ENCODE measurements around the gene SPA17. TPM values are rescaled to one million over a fixed set of nuclear protein-coding genes. Genes with fewer than 3 reads are reported as not detected.
A peak's percentile ranks its signal among the peaks of the same experiment; 100 is the strongest.

Gene SPA17
- total RNA-seq (5.3 and 9.3 TPM in 2 replicates), polyA plus RNA-seq (13.2 and 14.3 TPM in 2 replicates)

DNA sequence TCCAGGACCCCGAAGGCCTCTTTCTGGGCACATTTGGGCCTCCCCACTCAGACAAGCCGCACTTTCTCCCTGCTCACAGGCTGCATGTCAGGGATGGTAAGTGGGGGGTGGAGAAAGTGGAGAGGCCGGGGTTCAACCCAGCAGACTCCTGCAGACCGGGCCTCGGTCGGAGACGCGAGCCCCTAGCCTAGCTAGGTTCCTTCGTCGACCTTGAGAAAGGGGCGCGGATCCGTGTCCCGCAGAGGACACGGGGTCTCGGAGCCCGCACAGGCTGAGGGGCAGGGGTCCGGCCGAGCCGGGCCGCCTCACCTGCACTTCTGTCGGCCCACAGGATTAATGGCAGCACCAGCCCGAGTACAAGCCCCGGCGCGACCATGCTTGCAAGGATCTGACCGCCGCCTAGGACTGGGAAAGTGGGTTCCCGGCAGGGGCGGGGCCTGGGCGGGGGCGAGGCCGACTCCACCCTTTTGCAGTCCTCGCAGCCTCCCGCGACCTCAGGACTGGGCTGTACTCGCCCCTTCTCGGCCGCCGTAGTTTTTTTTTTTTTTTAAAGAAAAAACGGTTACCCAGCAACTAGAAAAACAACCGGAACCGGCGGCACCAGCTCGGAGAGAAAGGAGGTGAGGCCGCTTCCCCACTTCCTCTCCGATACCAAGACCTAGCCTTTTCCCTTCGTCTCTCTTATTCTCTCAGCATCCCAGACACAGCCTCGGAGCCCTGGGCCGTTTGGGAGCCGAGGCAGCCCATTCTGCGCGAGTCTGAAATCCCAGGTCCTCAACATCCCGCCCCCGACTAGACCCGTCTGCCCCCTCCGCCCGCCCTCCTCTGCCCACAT is at the start of gene SPA17, which contains the start of gene SIAE:
Gene SPA17 (plus strand): TSS at position 572 of the 835 bp plus-strand sequence. CDS start 1,361 bp downstream, outside the sequence.
Gene SIAE (minus strand): TSS at position 407 of the 835 bp plus-strand sequence. CDS start 31 bp downstream, at position 376.
- H3K9me3 ChIP-seq (ENCODE audit: low read depth) = no peaks in the 10 kb centered on the region
- DNase-seq (ENCODE audit: low read depth in 1 of 2, low spot score in 1 of 2) = peak; percentile 94 to 98
- H3K36me3 ChIP-seq = no peaks in the 10 kb centered on the region
- TF ChIP-seq, protein P1, sequence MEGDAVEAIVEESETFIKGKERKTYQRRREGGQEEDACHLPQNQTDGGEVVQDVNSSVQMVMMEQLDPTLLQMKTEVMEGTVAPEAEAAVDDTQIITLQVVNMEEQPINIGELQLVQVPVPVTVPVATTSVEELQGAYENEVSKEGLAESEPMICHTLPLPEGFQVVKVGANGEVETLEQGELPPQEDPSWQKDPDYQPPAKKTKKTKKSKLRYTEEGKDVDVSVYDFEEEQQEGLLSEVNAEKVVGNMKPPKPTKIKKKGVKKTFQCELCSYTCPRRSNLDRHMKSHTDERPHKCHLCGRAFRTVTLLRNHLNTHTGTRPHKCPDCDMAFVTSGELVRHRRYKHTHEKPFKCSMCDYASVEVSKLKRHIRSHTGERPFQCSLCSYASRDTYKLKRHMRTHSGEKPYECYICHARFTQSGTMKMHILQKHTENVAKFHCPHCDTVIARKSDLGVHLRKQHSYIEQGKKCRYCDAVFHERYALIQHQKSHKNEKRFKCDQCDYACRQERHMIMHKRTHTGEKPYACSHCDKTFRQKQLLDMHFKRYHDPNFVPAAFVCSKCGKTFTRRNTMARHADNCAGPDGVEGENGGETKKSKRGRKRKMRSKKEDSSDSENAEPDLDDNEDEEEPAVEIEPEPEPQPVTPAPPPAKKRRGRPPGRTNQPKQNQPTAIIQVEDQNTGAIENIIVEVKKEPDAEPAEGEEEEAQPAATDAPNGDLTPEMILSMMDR (IDR thresholded peaks at IDR 0.05; ENCODE audit: low read depth, low read length) = no peak
- H3K27me3 ChIP-seq = peaks cover 33% of the 10 kb centered on the region
- peaks cover 4% of the 10 kb centered on the region for H3K4me1 ChIP-seq (ENCODE audit: low read depth)
- peak within 1 kb of the TSS; percentile 70 for H3K4me3 ChIP-seq
- H3K27ac ChIP-seq = no peak within 1 kb of the TSS

DNA sequence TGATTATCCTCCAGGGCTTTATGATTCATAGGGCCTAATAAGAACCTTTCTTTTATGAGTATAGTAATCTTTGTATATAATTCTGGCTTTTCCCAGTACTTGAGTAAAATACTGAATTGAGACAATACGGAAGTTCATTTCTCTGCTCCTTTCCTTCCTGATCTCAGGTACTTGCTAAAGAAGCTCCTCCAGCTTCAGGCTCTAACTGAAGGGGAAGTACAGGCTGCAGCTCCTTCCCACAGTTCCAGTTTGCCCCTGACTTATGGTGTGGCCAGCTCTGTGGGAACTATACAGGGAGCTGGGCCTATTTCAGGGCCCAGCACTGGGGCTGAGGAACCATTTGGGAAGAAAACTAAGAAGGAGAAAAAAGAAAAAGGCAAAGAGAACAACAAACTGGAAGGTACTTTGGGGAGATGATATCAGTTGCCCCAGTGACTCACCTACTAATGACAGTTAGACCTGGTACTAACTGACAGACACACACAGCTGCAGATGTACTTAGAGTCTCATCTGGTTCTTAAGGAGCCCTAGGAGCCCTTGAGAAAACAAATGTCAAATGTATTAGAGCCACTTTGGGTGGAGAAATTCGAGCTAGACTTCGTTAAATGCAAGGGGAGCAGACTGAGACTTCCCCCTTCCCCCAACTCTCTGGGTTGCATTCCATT is 48.1 kb upstream of the SPA17 start:
- no peak for DNase-seq (ENCODE audit: low read depth in 1 of 2, low spot score in 1 of 2)
- H3K27ac ChIP-seq = no peak overlapping the region
- TF ChIP-seq, protein P1 (IDR thresholded peaks at IDR 0.05; ENCODE audit: low read depth, low read length) = no peak
- no peak overlapping the region for H3K4me3 ChIP-seq
- H3K36me3 ChIP-seq = peaks cover 46% of the 10 kb centered on the region
- H3K9me3 ChIP-seq (ENCODE audit: low read depth) = no peaks in the 10 kb centered on the region
- H3K27me3 ChIP-seq = no peaks in the 10 kb centered on the region
- H3K4me1 ChIP-seq (ENCODE audit: low read depth) = peaks cover 16% of the 10 kb centered on the region

DNA sequence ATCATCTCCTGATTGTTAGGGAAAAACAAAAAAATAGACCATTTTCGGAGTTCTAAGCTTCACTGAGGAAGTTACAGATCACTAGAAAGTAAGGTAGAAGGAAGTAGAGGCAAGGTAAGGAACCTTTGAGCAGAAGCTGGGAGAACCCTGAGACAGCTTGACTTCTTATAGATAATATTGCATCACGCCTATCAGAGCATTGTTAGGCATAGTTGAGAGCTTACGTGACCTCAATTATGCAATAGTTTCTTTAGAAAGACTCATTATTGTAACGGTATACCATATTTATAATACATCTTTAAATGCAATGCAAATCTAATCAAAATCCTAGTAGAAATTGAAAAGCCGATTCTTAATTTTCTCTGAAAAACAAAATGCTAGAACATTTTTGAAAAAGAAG is 46.2 kb upstream of the SPA17 start:
- H3K27ac ChIP-seq = no peak overlapping the region
- H3K4me1 ChIP-seq (ENCODE audit: low read depth) = peaks cover 9% of the 10 kb centered on the region
- no peak overlapping the region for H3K4me3 ChIP-seq
- H3K36me3 ChIP-seq = peaks cover 65% of the 10 kb centered on the region
- H3K27me3 ChIP-seq = no peaks in the 10 kb centered on the region
- DNase-seq (ENCODE audit: low read depth in 1 of 2, low spot score in 1 of 2) = peak in 1 of 2 donors; percentile 27
- H3K9me3 ChIP-seq (ENCODE audit: low read depth) = no peaks in the 10 kb centered on the region
- TF ChIP-seq, protein P1 (IDR thresholded peaks at IDR 0.05; ENCODE audit: low read depth, low read length) = no peak

DNA sequence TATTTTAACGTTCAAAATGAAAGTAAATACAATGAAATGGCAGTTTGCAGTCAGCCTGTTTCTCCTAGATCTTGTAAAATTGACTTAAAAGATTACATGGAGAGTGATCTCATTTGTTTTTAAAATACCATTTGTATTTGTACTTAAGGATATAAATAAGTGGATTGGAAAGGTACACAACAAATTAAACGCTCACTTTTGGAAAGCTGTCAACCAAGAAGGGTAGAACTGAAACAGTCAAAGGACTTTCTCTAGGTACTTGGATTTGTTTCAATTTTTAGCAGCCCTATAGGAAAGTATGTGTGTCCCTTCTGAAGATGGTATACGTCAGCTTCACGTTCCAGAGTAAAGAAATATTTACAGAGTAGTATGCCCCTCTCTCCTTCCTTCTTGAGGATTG is 43.7 kb upstream of the SPA17 start:
- H3K27me3 ChIP-seq = no peaks in the 10 kb centered on the region
- peaks cover 82% of the 10 kb centered on the region for H3K36me3 ChIP-seq
- TF ChIP-seq, protein P1 (IDR thresholded peaks at IDR 0.05; ENCODE audit: low read depth, low read length) = no peak
- H3K9me3 ChIP-seq (ENCODE audit: low read depth) = no peaks in the 10 kb centered on the region
- H3K4me1 ChIP-seq (ENCODE audit: low read depth) = no peaks in the 10 kb centered on the region
- H3K27ac ChIP-seq = no peak overlapping the region
- DNase-seq (ENCODE audit: low read depth in 1 of 2, low spot score in 1 of 2) = no peak
- no peak overlapping the region for H3K4me3 ChIP-seq

GRCh38 chr11:124633355-124633754 is 40.3 kb upstream of the SPA17 start:
- Histone ChIP-seq H3K27me3 (no peaks in the 10 kb centered on the region), H3K27ac (no peak overlapping the region), H3K9me3 (ENCODE audit: low read depth) (no peaks in the 10 kb centered on the region), H3K36me3 (peaks cover 72% of the 10 kb centered on the region), H3K4me1 (ENCODE audit: low read depth) (no peaks in the 10 kb centered on the region), H3K4me3 (no peak overlapping the region)
- TF ChIP-seq, protein P1 (IDR thresholded peaks at IDR 0.05; ENCODE audit: low read depth, low read length) = peak; percentile 40
- peak in 1 of 2 donors; percentile 31 for DNase-seq (ENCODE audit: low read depth in 1 of 2, low spot score in 1 of 2)

All from cardiac muscle cell (in vitro differentiated cells and primary cell).